Right lobe of liver (tissue), 6 donors: ENCODE measurements around the gene BAHD1. TPM values are rescaled to one million over a fixed set of nuclear protein-coding genes. Genes with fewer than 3 reads are reported as not detected.

ENCODE experiments used
- ATAC-seq, 4 donors: fragments of 200-7000 bp; cut with Tn5 transposase; one replicate each; pipeline ENCODE4 v1.9.1; 2020; ENCODE audit warnings: mild to moderate bottlenecking in 4 of 4, moderate library complexity in 4 of 4
- DNase-seq, 3 donors: peaks; one replicate each; pipeline ENCODE4 v3.0.0-alpha.2; 2020
- H3K27ac ChIP-seq, 3 donors: fragments of 200-600 bp; one replicate each; pipeline ENCODE4 v1.8.0; 2022
- H3K27me3 ChIP-seq, 2 donors: fragments of 200-600 bp; one replicate each; pipeline ENCODE4 v1.8.0; 2022
- H3K36me3 ChIP-seq, 4 donors: fragments of 200-600 bp; sonication (generic) in 1 of 4; one replicate each; pipeline versions ENCODE4 v1.5.1 to v1.8.0; 2017 to 2022; ENCODE audit warnings: control low read depth in 1 of 4
- H3K4me1 ChIP-seq, 4 donors: fragments of 200-600 bp; sonication (generic) in 1 of 4; one replicate each; pipeline versions ENCODE4 v1.5.1 to v1.8.0; 2017 to 2022; ENCODE audit warnings: control low read depth in 1 of 4
- H3K4me3 ChIP-seq, 3 donors: fragments of 200-600 bp; one replicate each; pipeline ENCODE4 v1.8.0; 2022
- H3K9me3 ChIP-seq, 4 donors: fragments of 200-600 bp; sonication (generic) in 1 of 4; one replicate each; pipeline versions ENCODE4 v1.5.1 to v1.8.0; 2017 to 2022; ENCODE audit warnings: control low read depth in 1 of 4
- CTCF ChIP-seq, 4 donors: fragments of 200-600 bp in 3 of 4; fragments of 450-650 bp in 1 of 4; IDR thresholded peaks; one replicate each; pipeline versions ENCODE4 v1.5.1 to v1.8.0; 2016 to 2022; ENCODE audit warnings: antibody characterized with exemption in 4 of 4, mild to moderate bottlenecking in 2 of 4
- POLR2A ChIP-seq: fragments of 450-650 bp; IDR thresholded peaks from one replicate; pipeline ENCODE4 v1.6.1; 2017; ENCODE audit warnings: antibody characterized with exemption, mild to moderate bottlenecking
- WGBS: methylation state at CpG from one replicate; pipeline ENCODE4 v1.1.6; 2018; ENCODE audit warnings: low coverage, low lambda C conversion rate; ENCODE audit not compliant: insufficient coverage; ENCODE audit errors: missing lambda C conversion rate; 5-methylcytosine and 5-hydroxymethylcytosine counted together
- intact Hi-C, 2 donors: fragments of 100-400 bp; cut with DNase I; formaldehyde crosslinking; loops; one replicate each; pipeline versions ENCODE4 v1.11.2 to v1.14.1; 2022
- total RNA-seq, 6 experiments: library from RNA; depleted of rRNA in 2 of 6; stranded (reverse); fragments of >200 nt in 2 of 6; fragmentation: NEBNext Ultra II Directional in 3 of 6; extraction: Animal tissue kit (Norgen Biotek cat#: 25700) in 3 of 6; gene quantifications; one replicate each; pipeline versions ENCODE4 v1.1.0 to v1.2.4, GENCODE V29; 2016 to 2023
- donor health status: DM: no; HTN: yes; CAD: no.
- donor health status: DM: no; HTN: no; CAD: no.
- donor health status: DM: no; HTN: no; CAD: no.
- donor health status: DM: no; HTN: yes; CAD: no.
- donor health status: DM: no; HTN: yes; CAD: no.

BAHD1 gene
- total RNA-seq, 6 experiments from 2014 or later: 6.5 to 10.5 (median 9.0) TPM

GRCh38 chr15:40435023-40435709, 5.6 kb upstream of the BAHD1 start:
- H3K27ac ChIP-seq: no peak overlapping the region
- 56% methylated on average over 15 of the region's 20 CpGs for WGBS
- DNase-seq (no peak), ATAC-seq (no peak)
- H3K9me3 ChIP-seq: no peaks in the 10 kb centered on the region
- H3K4me1 ChIP-seq: peaks cover 0 to 10% (median 2%) of the 10 kb centered on the region in 4 donors
- no peaks in the 10 kb centered on the region for H3K27me3 ChIP-seq
- intact Hi-C loops: no loop called here
- no peak overlapping the region for H3K4me3 ChIP-seq
- TF ChIP-seq CTCF (IDR thresholded peaks at IDR 0.05): no peak
- no peak for TF ChIP-seq POLR2A
- H3K36me3 ChIP-seq: no peaks in the 10 kb centered on the region

GRCh38 chr15:40435710-40436089, 5.1 kb upstream of the BAHD1 start:
- no peak overlapping the region for H3K27ac ChIP-seq
- no peaks in the 10 kb centered on the region for H3K27me3 ChIP-seq
- no peak for TF ChIP-seq CTCF (IDR thresholded peaks at IDR 0.05)
- TF ChIP-seq POLR2A: no peak
- no peaks in the 10 kb centered on the region for H3K9me3 ChIP-seq
- ATAC-seq: no peak
- H3K4me1 ChIP-seq: peaks cover 0 to 10% (median 2%) of the 10 kb centered on the region in 4 donors
- intact Hi-C loops: no loop called here
- WGBS: 12% methylated on average over 9 of the region's 15 CpGs
- no peak for DNase-seq
- peak overlapping the region; percentile 21 to 32 (median 23) for H3K4me3 ChIP-seq
- no peaks in the 10 kb centered on the region for H3K36me3 ChIP-seq

- under 1% methylated on average over 12 of the region's 39 CpGs for WGBS
- DNase-seq: no peak
- H3K27ac ChIP-seq: no peak overlapping the region
- H3K4me3 ChIP-seq: peak overlapping the region; percentile 21 to 32 (median 23)
- no peak for TF ChIP-seq POLR2A
- TF ChIP-seq CTCF (IDR thresholded peaks at IDR 0.05): no peak
- no peaks in the 10 kb centered on the region for H3K27me3 ChIP-seq
- intact Hi-C loops: no loop called here
- H3K9me3 ChIP-seq: no peaks in the 10 kb centered on the region
- no peaks in the 10 kb centered on the region for H3K36me3 ChIP-seq
- ATAC-seq: no peak
- H3K4me1 ChIP-seq: peaks cover 0 to 10% (median 2%) of the 10 kb centered on the region in 4 donors
Measured at GRCh38 chr15:40436116-40436891, 4.4 kb upstream of the BAHD1 start.

- Histone ChIP-seq H3K4me1 (peaks cover 0 to 10% (median 2%) of the 10 kb centered on the region in 4 donors), H3K27me3 (no peaks in the 10 kb centered on the region), H3K36me3 (no peaks in the 10 kb centered on the region), H3K4me3 (no peak overlapping the region), H3K9me3 (no peaks in the 10 kb centered on the region), H3K27ac (no peak overlapping the region)
- intact Hi-C loops: no loop called here
- no peak for DNase-seq
- ATAC-seq: no peak
- no peak for TF ChIP-seq CTCF (IDR thresholded peaks at IDR 0.05)
- TF ChIP-seq POLR2A: no peak
- WGBS: 8% methylated on average over 9 of the region's 17 CpGs
Measured at GRCh38 chr15:40436892-40437751, 3.6 kb upstream of the BAHD1 start.
